ENCODE data around the gene TGM1. TPM values are rescaled to one million over a fixed set of nuclear protein-coding genes. Genes with fewer than 3 reads are reported as not detected.
"Not testable (repeated sequence)": the region's sequence is repeated elsewhere in the genome, so short reads cannot be mapped to it uniquely, and the experiment has no call there.

Gene TGM1
- total RNA-seq, 1 donor from 2014 or later, result 2.7 TPM

DNA sequence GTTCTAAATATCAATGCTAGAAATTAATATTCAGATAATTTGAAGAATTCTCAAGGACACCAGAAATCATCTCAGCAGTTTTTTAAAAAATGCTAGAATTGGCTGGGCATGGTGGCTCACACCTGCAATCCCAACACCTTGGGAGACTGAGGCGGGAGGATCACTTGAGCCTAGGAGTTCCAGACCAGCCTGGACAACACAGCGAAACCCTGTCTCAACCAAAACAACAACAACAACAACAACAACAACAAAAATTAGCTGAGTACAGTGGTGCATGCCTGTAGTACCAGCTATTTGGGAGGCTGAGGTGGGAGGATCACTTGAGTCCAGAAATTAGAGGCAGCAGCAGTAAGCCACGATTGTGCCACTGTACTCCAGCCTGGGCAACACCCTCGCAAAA lies 43.9 kb downstream of the TGM1 start:
- DNase-seq, result no peak
- no peak for ATAC-seq
- intact Hi-C loops (cut with micrococcal nuclease), result no loop called here

DNA sequence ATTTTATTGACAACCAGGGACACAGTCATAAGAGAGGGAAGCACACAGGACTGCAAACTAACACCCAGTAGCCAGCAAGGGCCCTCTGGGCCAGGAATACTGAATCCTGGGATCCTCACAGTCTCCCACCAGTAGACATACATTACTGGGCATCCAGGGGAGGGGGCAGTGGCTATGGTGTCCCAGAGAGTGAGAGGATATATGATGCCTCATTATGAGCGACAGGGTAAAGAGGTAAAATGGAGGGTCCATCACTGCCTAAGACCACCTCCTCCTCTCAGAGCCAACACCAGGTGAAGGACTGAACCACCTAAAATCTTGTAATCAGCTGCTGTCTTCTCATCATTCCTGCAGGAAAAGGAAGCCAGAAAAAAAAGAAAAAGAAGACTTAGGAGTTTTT lies 46.1 kb downstream of the TGM1 start:
- intact Hi-C loops (cut with micrococcal nuclease); ATAC-seq; DNase-seq: not testable (repeated sequence)

DNA sequence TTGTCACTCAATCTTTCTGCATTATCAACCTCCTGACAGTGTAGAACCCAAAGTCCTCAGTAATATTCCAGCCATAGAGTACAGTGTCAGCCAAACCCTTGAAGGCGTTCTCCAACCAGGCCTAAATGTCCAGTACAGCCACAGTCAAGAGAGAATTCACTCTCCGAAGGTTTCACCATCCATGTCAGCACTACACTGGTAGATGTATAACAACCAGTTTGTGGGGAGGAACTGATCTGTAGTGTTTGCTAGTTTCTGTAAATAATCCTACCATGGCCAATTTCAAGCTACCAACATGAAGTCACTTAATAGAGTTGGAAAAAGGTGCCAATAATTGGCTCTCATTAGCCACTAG lies 46.7 kb downstream of the TGM1 start:
- intact Hi-C loops (cut with micrococcal nuclease), result no loop called here
- ATAC-seq, result no peak
- no peak for DNase-seq

DNA sequence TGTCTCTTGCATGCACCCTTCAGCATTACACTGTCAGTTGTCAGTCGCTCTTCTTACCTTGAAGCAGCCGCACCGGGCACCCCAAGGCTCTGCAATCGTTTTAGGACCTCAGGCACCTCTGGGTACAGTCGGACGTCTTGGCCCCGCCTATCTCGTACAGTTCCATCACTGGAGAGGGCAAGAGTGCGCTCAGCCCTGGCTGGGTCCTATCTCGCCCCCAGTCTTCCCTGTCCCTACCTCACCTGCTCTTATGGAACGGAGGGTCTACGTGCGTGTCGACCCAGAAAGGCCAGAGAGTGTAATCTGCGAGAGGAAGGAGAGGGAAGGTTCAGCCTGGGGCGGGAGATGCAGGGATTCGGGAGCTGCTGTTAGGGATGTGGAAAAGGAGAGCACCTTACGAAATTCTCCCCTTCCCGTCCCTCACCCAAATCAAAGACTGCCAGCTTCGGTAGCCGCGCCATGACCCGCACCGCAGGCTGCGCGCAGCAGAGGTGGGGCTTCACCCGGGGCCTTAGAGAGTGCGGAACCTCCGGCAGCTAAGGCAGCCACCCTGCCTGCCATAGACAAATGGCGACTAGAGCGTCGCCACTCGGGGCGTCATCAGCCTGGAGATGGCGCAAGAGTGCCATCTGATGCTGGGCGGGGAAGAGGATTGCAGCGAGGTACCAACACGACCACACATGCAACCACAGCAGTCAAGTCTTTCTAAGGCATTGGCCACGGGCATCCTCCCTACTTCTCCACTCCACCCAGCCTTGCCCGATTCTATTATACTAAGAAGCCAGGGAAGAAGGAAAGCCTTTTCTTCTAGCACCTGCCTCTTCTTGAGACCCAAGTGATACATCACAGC lies 47.3 kb downstream of the TGM1 start, which contains the start of gene MDP1:
Gene MDP1 (minus strand): TSS at position 572 of the 850 bp plus-strand sequence. CDS start 111 bp downstream, at position 461.
- intact Hi-C loops (cut with micrococcal nuclease), result no loop called here
- peak; percentile 91 for DNase-seq
- ATAC-seq, result peak; percentile 80

DNA sequence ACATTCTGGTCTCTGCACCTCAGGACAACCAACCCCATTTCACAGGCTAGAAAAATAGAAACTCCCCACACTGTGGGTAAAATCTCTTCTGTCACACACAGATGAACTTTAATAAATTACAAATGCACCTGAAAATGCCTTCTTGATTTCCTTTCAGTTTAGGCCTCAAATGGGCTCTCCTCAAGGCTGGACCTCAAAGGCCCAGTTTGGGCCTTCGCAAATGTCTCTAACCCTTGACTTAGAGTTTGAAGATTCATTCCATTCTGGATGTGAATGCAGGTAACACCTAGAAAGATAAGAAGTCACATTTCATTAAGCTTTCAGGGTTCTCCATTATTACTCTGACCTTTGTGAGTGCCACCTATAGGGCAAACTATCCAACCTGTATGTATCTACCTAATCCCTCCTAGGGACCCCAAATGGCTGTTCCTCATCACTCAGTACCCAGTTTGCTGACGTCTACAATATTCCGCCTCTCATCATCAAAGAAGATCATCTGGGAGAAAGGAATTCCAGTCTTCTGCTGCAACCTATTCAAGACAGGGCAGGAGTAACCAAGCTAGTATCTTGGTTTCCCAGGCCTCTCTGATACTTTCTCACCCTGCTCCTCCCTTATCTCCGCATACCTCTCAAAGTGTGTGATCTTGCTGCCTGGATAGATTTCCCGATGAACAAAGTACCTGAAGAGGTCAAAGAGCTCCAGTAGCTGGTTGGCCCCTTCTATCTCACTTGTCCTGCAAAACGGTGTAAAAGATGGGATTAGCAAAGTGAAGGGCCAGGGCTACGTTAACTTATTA lies 48.9 kb downstream of the TGM1 start:
- intact Hi-C loops (cut with micrococcal nuclease), result no loop called here
- ATAC-seq (no peak), DNase-seq (no peak)

DNA sequence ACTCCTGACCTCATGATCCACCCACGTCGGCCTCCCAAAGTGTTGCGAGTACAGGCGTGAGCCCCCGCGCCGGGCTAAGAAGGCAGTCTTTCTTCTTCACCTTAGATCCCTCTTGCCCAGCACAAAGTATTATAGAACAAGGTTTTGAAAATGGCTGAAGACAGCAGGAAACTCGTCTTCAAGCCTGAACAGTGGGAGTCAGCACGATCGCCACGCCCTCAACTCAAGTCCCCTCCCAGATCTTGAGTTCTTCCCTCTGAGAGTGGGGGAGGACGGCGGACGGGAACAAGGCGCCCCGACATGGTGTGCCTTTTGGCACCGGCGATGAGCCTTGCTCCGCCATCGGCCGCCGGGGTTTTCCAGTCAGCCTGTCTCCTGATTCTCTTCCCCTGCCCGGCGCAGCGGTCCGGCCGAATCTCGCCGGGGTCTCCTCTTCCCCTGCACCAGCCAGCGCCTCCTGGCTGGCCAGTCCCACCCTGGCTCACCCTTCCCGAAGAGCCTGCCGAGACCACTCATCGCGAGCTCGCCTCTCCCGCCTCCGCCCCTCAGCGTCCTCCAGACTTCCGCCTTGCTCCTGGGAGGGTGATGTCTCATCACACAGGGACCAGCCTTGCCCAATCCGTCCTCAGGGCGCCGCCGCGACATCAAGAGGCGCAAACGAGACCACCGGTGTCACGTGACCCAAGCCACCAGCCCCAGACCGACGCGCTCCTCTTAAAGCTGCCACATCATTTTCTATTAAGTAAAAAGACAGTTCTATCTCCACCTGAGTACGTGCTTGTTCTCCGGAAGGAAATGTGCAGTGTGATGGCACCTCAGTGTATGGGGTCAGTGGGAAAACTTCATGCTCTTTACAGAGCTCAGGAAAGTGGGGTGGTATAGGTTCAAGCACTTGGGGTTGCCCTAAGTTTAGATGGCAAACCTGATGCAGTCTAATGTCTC lies 49.8 kb downstream of the TGM1 start, which contains the start of gene CHMP4A:
Gene CHMP4A (minus strand): TSS at position 565 of the 942 bp plus-strand sequence. CDS start 49 bp downstream, at position 516.
- DNase-seq, result peak; percentile 97
- intact Hi-C loops (cut with micrococcal nuclease), result no loop called here
- peak; percentile 90 for ATAC-seq

DNA sequence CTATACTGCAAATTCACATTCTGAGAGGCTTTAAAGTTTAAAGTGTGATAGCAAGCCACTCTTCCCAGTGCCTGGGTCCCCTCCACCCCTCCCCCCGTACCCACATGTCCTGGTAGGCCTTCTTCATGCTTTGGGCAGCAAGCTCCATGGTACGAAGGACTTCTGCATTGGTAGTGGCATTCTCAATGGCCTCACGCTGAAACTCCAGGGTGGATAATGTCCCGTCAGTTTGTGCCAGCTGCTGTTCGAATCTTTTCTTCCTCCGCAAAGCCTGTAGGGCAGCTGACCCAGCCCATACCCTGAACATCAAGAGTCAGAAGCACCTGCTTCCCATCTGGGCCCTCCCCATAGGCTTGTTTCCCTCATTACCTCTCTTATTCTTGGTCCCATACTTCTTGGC lies 51.7 kb downstream of the TGM1 start:
- intact Hi-C loops (cut with micrococcal nuclease), result no loop called here
- ATAC-seq (no peak), DNase-seq (no peak)

DNA sequence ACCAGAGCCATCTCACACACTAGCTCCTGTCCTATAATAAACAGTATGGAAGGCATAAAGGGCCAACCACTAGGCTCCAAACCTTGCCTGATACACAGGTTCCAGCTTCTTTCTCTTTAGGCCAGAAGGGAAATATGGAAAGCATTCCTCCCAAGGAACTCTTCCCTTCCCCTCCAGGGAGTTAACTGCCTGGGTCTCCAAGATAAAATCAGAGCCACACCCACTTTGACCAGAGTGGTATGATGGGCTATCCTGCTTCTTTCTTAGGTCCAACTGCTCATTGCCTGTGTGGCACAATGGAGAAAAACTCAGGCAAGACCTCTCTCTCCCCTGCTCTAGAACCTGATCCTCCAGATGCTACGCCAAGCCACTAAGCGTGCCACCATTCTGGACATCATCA lies 55.4 kb downstream of the TGM1 start:
- no peak for DNase-seq
- intact Hi-C loops (cut with micrococcal nuclease), result no loop called here
- no peak for ATAC-seq

DNA sequence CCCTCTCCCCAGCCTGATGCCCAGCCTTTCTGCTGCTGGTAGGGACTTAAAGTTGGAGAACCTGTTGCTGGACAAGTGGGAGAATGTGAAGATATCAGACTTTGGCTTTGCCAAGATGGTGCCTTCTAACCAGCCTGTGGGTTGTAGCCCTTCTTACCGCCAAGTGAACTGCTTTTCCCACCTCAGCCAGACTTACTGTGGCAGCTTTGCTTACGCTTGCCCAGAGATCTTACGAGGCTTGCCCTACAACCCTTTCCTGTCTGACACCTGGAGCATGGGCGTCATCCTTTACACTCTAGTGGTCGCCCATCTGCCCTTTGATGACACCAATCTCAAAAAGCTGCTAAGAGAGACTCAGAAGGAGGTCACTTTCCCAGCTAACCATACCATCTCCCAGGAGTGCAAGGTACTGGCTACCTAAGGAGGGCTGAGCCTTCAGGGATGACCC lies 55.8 kb downstream of the TGM1 start:
- intact Hi-C loops (cut with micrococcal nuclease), result no loop called here
- DNase-seq, result no peak
- no peak for ATAC-seq

DNA sequence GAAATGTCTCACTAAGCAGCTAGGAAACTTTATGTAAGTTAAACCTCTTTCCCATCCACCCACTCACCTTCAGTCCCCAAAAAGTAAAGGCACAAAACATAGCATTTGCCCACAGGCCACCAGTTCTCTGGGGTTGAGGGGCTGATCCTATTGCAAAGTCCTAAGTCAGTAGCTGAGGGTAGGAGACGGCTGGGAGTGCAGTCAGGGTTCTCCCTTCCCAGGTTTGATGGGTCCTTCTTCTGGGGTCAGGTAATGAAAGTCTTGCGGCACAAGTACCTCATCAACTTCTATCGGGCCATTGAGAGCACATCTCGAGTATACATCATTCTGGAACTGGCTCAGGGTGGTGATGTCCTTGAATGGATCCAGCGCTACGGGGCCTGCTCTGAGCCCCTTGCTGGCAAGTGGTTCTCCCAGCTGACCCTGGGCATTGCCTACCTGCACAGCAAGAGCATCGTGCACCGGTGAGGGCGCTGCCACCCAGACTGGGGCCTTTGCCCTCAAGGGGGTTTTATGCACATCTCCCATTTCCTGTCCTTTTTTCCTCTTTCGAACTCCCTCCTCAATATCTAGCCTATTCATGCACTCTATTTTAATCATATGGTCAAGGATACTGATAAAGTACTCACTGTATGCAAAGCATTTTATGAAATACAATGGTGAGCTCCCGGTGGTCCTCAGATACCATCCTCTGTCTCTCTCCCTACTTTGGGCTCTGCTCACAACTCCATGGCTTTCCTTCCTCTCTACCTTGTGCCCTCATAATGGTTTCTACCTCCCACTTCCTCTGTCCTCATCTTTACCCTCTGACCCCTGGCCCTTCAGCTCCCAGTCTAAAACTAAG lies 56.5 kb downstream of the TGM1 start:
- intact Hi-C loops (cut with micrococcal nuclease), result no loop called here
- no peak for DNase-seq
- ATAC-seq, result no peak

DNA sequence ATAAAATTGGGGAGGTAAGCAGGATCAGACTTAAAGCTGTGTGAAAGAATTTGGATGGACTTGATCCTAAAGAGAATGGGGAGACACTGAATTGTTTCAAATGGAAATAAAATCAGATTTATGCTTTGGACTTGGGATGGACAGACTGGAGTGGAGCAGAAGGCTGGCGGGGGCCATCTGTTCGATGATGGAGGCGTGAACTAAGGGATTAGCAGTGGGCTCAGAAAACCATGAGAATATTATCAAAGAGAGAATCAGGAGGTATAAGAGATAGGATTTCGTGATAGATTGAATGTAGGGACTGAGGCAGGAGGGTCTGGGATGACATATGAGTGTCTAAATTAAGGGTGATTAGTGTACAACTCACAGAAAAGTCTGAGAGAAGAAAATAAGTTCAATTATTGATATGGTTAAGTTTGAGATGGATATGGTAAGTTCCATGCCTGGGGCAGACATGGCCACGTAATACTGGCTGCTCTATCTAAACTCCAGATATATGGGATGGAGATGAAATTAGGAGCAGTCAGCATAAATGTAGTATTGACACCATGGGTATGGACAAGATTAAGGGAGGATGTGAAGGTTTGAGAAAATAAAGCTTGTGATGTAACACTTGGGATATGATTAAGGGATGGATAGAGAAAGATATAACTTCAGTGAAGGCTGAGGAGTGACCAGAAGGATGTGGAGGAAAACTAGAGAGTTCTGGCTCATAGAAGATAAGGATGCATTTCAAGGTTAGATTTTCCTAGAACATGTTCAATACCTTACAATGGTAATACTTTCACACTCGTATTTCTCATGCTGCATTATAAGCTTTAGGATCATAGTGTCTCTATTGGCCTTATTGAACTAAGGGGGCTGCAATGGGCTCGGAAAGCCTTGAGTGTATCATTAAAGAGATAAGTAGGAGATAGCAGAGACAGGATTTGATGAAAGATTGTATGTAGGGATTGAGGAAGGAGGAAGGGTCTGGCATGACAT lies 58.5 kb downstream of the TGM1 start:
- DNase-seq (no peak), ATAC-seq (no peak)
- intact Hi-C loops (cut with micrococcal nuclease), result no loop called here

DNA sequence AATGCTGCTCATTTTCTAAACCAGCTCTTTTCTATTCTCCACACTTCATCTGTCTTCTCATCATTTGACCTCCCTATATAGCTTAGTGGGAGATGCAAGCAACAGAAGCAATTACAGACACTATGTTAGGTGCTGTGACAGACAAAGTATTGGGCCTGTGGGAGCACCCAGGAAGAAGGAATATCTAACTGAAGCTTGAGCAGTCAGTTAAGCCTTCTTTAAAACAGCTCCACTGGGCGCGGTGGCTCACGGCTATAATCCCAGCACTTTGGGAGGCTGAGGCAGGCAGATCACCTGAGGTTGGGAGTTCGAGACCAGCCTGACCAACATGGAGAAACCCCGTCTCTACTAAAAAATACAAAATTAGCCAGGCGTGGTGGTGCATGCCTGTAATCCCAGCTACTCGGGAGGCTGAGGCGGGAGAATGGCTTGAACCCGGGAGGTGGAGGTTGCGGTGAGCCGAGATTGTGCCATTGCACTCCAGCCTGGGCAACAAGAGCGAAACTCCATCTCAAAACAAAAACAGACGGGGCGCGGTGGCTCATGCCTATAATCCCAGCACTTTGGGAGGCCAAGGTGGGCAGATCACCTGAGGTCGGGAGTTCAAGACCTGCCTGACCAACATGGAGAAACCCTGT lies 59.6 kb downstream of the TGM1 start:
- ATAC-seq; intact Hi-C loops (cut with micrococcal nuclease); DNase-seq: not testable (repeated sequence)

DNA sequence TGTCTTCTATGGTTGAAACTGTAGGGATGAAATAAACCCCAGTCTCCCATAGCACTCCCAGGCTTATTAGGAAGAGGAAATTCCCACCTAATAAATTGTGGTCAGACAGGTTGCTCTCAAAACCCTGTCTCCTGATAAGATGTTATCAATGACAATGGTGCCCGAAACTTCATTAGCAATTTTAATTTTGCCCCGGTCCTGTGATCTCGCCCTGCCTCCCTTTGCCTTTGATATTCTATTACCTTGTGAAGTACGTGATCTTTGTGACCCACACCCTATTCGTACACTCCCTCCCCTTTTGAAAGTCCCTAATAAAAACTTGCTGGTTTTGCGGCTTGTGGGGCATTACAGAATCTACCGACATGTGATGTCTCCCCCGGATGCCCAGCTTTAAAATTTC lies 60.4 kb downstream of the TGM1 start:
- ATAC-seq; intact Hi-C loops (cut with micrococcal nuclease); DNase-seq: not testable (repeated sequence)

Measured in left ventricle myocardium superior (tissue), 1 donor.